Uterus (tissue), 2 donors: ENCODE measurements around the gene EPHA10.

Experiments
- POLR2A ChIP-seq, 2 donors: fragments of 450-650 bp; IDR thresholded peaks; one replicate each; pipeline ENCODE4 v1.6.1; 2016; ENCODE audit warnings: antibody characterized with exemption in 2 of 2, mild to moderate bottlenecking in 1 of 2, moderate library complexity in 1 of 2
- TF ChIP-seq, protein P1 (sequence below), 4 experiments: fragments of 200-600 bp in 2 of 4; fragments of 450-650 bp in 2 of 4; sonication (generic) in 2 of 4; IDR thresholded peaks; one replicate each; pipeline ENCODE4 v1.5.1; 2016 to 2019; ENCODE audit warnings: antibody characterized with exemption in 4 of 4, mild to moderate bottlenecking in 2 of 4, moderate library complexity in 1 of 4

- TF ChIP-seq, protein P1, sequence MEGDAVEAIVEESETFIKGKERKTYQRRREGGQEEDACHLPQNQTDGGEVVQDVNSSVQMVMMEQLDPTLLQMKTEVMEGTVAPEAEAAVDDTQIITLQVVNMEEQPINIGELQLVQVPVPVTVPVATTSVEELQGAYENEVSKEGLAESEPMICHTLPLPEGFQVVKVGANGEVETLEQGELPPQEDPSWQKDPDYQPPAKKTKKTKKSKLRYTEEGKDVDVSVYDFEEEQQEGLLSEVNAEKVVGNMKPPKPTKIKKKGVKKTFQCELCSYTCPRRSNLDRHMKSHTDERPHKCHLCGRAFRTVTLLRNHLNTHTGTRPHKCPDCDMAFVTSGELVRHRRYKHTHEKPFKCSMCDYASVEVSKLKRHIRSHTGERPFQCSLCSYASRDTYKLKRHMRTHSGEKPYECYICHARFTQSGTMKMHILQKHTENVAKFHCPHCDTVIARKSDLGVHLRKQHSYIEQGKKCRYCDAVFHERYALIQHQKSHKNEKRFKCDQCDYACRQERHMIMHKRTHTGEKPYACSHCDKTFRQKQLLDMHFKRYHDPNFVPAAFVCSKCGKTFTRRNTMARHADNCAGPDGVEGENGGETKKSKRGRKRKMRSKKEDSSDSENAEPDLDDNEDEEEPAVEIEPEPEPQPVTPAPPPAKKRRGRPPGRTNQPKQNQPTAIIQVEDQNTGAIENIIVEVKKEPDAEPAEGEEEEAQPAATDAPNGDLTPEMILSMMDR (IDR thresholded peaks at IDR 0.05) = no peak
- TF ChIP-seq POLR2A (IDR thresholded peaks at IDR 0.05) = no peak
Observed at GRCh38 chr1:37666241-37666867, 98.6 kb downstream of the EPHA10 start.
